ENCODE results near the gene CTDSP1.
A peak's percentile ranks its signal among the peaks of the same experiment; 100 is the strongest.

CTDSP1 gene

GRCh38 chr2:218399391-218400166 lies at the start of gene CTDSP1:
Gene CTDSP1, plus strand, starts transcription at chr2:218399868. Its CDS starts 223 bp downstream, at chr2:218400091.
- Mint-ChIP-seq H3K9me3 (no peaks in the 10 kb centered on the region), H3K27ac (peak within 1 kb of the TSS; percentile 88), H3K27me3 (ENCODE audit: low read depth) (no peaks in the 10 kb centered on the region), H3K36me3 (ENCODE audit: low read depth) (peaks cover 16% of the 10 kb centered on the region), H3K4me3 (peak within 1 kb of the TSS; percentile 94), H3K4me1 (ENCODE audit: low read depth) (peaks cover 28% of the 10 kb centered on the region)

GRCh38 chr2:218354045-218354444 lies 45.6 kb upstream of the CTDSP1 start:
- Mint-ChIP-seq H3K27ac (no peak overlapping the region), H3K9me3 (peaks cover 12% of the 10 kb centered on the region), H3K4me1 (ENCODE audit: low read depth) (no peaks in the 10 kb centered on the region), H3K4me3 (no peak overlapping the region), H3K27me3 (ENCODE audit: low read depth) (peaks cover 4% of the 10 kb centered on the region), H3K36me3 (ENCODE audit: low read depth) (no peaks in the 10 kb centered on the region)

- Mint-ChIP-seq H3K4me1 (ENCODE audit: low read depth) (no peaks in the 10 kb centered on the region), H3K27me3 (ENCODE audit: low read depth) (peaks cover 4% of the 10 kb centered on the region), H3K36me3 (ENCODE audit: low read depth) (no peaks in the 10 kb centered on the region), H3K4me3 (no peak overlapping the region), H3K9me3 (peaks cover 12% of the 10 kb centered on the region), H3K27ac (no peak overlapping the region)
Measured at GRCh38 chr2:218354850-218355443, 44.7 kb upstream of the CTDSP1 start.

- Mint-ChIP-seq H3K27ac (no peak overlapping the region), H3K9me3 (peaks cover 4% of the 10 kb centered on the region), H3K4me1 (ENCODE audit: low read depth) (no peaks in the 10 kb centered on the region), H3K36me3 (ENCODE audit: low read depth) (no peaks in the 10 kb centered on the region), H3K4me3 (no peak overlapping the region), H3K27me3 (ENCODE audit: low read depth) (peaks cover 4% of the 10 kb centered on the region)
Measured at GRCh38 chr2:218357236-218358177, 42.2 kb upstream of the CTDSP1 start.

GRCh38 chr2:218360453-218360852 lies 39.2 kb upstream of the CTDSP1 start:
- Mint-ChIP-seq H3K27ac (no peak overlapping the region), H3K4me1 (ENCODE audit: low read depth) (no peaks in the 10 kb centered on the region)

GRCh38 chr2:218362606-218363005 lies 37.1 kb upstream of the CTDSP1 start:
- no peaks in the 10 kb centered on the region for H3K4me1 Mint-ChIP-seq (ENCODE audit: low read depth)
- peaks cover 23% of the 10 kb centered on the region for H3K27me3 Mint-ChIP-seq (ENCODE audit: low read depth)
- H3K4me3 Mint-ChIP-seq, result no peak overlapping the region
- H3K36me3 Mint-ChIP-seq (ENCODE audit: low read depth), result no peaks in the 10 kb centered on the region
- H3K9me3 Mint-ChIP-seq, result peaks cover 5% of the 10 kb centered on the region
- no peak overlapping the region for H3K27ac Mint-ChIP-seq

More at GRCh38 chr2:218360453-218360852, 39.2 kb upstream of the CTDSP1 start:
- Mint-ChIP-seq H3K36me3 (ENCODE audit: low read depth) (no peaks in the 10 kb centered on the region), H3K27me3 (ENCODE audit: low read depth) (peaks cover 16% of the 10 kb centered on the region), H3K4me3 (no peak overlapping the region), H3K9me3 (no peaks in the 10 kb centered on the region)

GRCh38 chr2:218363736-218364135 lies 35.9 kb upstream of the CTDSP1 start:
- no peak overlapping the region for H3K27ac Mint-ChIP-seq
- H3K9me3 Mint-ChIP-seq, result peaks cover 5% of the 10 kb centered on the region
- H3K27me3 Mint-ChIP-seq (ENCODE audit: low read depth), result peaks cover 33% of the 10 kb centered on the region
- H3K36me3 Mint-ChIP-seq (ENCODE audit: low read depth), result no peaks in the 10 kb centered on the region
- H3K4me3 Mint-ChIP-seq, result no peak overlapping the region
- peaks cover 2% of the 10 kb centered on the region for H3K4me1 Mint-ChIP-seq (ENCODE audit: low read depth)

GRCh38 chr2:218364196-218364595 lies 35.5 kb upstream of the CTDSP1 start:
- H3K4me3 Mint-ChIP-seq, result no peak overlapping the region
- no peak overlapping the region for H3K27ac Mint-ChIP-seq
- peaks cover 37% of the 10 kb centered on the region for H3K27me3 Mint-ChIP-seq (ENCODE audit: low read depth)
- H3K4me1 Mint-ChIP-seq (ENCODE audit: low read depth), result peaks cover 2% of the 10 kb centered on the region
- no peaks in the 10 kb centered on the region for H3K36me3 Mint-ChIP-seq (ENCODE audit: low read depth)
- peaks cover 5% of the 10 kb centered on the region for H3K9me3 Mint-ChIP-seq

GRCh38 chr2:218366621-218367414 lies 32.9 kb upstream of the CTDSP1 start:
- peaks cover 55% of the 10 kb centered on the region for H3K27me3 Mint-ChIP-seq (ENCODE audit: low read depth)
- H3K4me1 Mint-ChIP-seq (ENCODE audit: low read depth), result peaks cover 4% of the 10 kb centered on the region
- H3K36me3 Mint-ChIP-seq (ENCODE audit: low read depth), result no peaks in the 10 kb centered on the region
- H3K27ac Mint-ChIP-seq, result no peak overlapping the region
- H3K4me3 Mint-ChIP-seq, result peak overlapping the region; percentile 54
- peaks cover 5% of the 10 kb centered on the region for H3K9me3 Mint-ChIP-seq

- H3K27ac Mint-ChIP-seq, result peak overlapping the region; percentile 59
Measured at GRCh38 chr2:218367415-218368149, 32.1 kb upstream of the CTDSP1 start.

GRCh38 chr2:218368150-218368528 lies 31.5 kb upstream of the CTDSP1 start:
- Mint-ChIP-seq H3K36me3 (ENCODE audit: low read depth) (no peaks in the 10 kb centered on the region), H3K4me1 (ENCODE audit: low read depth) (peaks cover 4% of the 10 kb centered on the region), H3K27ac (peak overlapping the region; percentile 59), H3K9me3 (peaks cover 5% of the 10 kb centered on the region), H3K27me3 (ENCODE audit: low read depth) (peaks cover 51% of the 10 kb centered on the region), H3K4me3 (peak overlapping the region; percentile 74)

More at GRCh38 chr2:218367415-218368149, 32.1 kb upstream of the CTDSP1 start:
- Mint-ChIP-seq H3K9me3 (peaks cover 5% of the 10 kb centered on the region), H3K4me3 (peak overlapping the region; percentile 74), H3K27me3 (ENCODE audit: low read depth) (peaks cover 55% of the 10 kb centered on the region), H3K4me1 (ENCODE audit: low read depth) (peaks cover 4% of the 10 kb centered on the region), H3K36me3 (ENCODE audit: low read depth) (no peaks in the 10 kb centered on the region)

GRCh38 chr2:218368621-218369153 lies 31.0 kb upstream of the CTDSP1 start:
- Mint-ChIP-seq H3K4me1 (ENCODE audit: low read depth) (peaks cover 4% of the 10 kb centered on the region), H3K9me3 (peaks cover 5% of the 10 kb centered on the region), H3K36me3 (ENCODE audit: low read depth) (no peaks in the 10 kb centered on the region), H3K27me3 (ENCODE audit: low read depth) (peaks cover 51% of the 10 kb centered on the region), H3K4me3 (no peak overlapping the region), H3K27ac (no peak overlapping the region)

- Mint-ChIP-seq H3K4me3 (no peak overlapping the region), H3K27ac (no peak overlapping the region), H3K36me3 (ENCODE audit: low read depth) (no peaks in the 10 kb centered on the region), H3K27me3 (ENCODE audit: low read depth) (peaks cover 46% of the 10 kb centered on the region), H3K9me3 (peaks cover 5% of the 10 kb centered on the region), H3K4me1 (ENCODE audit: low read depth) (peaks cover 4% of the 10 kb centered on the region)
Measured at GRCh38 chr2:218369330-218369729, 30.3 kb upstream of the CTDSP1 start.
